OCI-LY3 (cell line): ENCODE data around the gene PLSCR4.

Source experiments
- CTCF ChIP-seq: fragments of 200-600, 300-600 bp; sonication (generic); IDR thresholded peaks from 2 replicates; pipeline ENCODE4 v1.5.1; 2014; ENCODE audit warnings: antibody characterized with exemption, low read length, low read depth
- EZH2phosphoT487 ChIP-seq: fragments of 200-600 bp; shearing (Covaris generic); IDR thresholded peaks from 2 replicates; pipeline ENCODE4 v1.6.1; 2018; ENCODE audit warnings: antibody characterized with exemption, mixed run types, low read depth

DNA sequence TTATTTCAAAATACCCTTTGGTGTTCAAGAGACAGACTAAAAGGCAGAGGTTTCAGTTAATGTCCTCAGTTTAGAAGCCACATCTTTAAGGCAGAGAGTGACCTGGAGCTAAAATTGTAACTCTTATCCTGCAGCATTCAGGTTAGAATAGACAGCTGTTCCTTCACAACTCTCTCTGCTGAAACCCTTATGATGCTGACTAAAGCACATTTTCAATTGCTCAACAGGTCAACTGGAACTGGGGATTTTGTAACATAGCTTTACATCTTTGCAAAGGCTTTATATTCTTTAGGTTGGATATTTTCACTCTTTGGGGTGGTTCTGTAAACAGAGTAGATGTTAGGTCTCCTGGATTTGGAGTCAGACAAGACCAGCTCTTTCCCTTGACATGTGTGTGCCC is 20.3 kb upstream of the PLSCR4 start:
- no peak for TF ChIP-seq CTCF
- no peak for TF ChIP-seq EZH2phosphoT487
